Stimulated activated CD8-positive, alpha-beta memory T cell treated with anti-CD3 and anti-CD28 coated beads, Interleukin-4, amount 100 ng/mL, for 48 hours (primary cell): ENCODE results near the gene LFNG.
"Not testable (repeated sequence)": the region's sequence is repeated elsewhere in the genome, so short reads cannot be mapped to it uniquely, and the experiment has no call there.

Experiments used
- DNase-seq: peaks from one replicate; pipeline ENCODE4 v3.0.0-alpha.2; 2020

Gene LFNG

DNA sequence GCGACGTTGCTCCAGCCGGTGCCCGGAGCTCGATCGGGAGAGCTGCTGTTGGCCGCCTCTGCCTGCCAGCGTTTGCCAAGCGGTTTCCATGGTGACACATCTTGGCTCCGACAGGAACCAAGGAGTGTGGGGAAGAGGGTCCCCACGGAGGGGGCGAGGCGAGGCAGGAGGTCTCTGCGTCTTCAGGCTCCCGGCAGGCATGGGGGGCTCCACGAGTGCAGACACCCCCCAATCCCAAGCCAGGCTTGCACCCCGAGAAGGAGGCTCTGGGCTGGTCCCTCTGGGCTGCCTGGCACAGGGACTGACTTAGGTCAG is 12.2 kb downstream of the LFNG start:
- not testable (repeated sequence) for DNase-seq

DNA sequence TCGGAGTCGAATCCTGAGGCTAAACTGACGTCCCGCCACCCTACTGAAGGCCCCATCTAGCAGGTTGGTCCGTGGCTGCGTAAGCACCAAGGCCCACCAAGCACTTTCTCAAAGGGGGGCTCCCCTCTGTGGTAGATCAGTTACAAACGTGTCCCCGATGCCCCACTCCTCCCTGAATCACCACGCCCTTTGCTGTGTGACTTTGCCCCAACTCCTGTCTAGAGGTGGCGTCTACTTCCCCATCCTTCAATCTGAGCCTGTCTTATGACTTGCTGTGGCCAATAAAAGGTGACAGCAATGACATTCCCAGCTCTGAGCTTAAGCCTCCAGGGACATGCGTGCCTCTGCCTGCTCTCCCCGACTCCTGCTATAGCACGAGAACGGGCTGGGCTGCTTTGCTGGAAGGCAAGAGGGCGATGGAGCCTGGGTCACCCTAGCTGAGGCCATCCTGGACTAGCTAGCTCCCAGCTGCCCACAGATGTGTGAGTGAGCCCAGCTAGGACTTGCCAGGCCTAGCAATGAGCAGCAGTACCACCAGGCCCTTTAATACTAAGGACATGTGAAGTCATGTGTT is 12.7 kb downstream of the LFNG start:
- not testable (repeated sequence) for DNase-seq

DNA sequence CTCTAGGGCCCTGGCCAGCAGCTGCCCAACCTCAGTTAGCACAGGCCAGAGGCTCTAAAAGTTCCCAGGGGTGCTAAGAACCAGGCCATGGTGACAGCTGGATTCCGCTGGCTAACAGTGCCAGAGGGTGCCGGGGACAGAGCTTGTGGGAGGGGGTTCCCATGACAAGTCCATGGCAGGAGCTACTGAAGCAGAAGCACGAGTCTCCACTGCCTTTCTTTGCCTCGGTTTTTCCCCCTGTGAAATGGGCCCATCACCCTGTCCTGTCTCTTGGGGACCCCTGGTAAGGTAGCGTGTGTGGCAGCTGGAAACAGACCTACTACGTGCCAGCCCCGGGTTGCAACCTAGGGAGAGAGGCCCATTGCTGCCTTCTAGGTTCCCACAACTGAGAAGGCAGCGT is 13.2 kb downstream of the LFNG start:
- not testable (repeated sequence) for DNase-seq

DNA sequence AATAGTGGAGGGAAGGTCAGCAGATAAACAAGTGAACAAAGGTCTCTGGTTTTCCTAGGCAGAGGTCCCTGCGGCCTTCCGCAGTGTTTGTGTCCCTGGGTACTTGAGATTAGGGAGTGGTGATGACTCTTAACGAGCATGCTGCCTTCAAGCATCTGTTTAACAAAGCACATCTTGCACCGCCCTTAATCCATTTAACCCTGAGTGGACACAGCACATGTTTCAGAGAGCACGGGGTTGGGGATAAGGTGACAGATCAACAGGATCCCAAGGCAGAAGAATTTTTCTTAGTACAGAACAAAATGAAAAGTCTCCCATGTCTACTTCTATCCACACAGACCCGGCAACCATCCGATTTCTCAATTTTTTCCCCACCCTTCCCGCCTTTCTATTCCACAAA is 14.0 kb downstream of the LFNG start:
- not testable (repeated sequence) for DNase-seq

DNA sequence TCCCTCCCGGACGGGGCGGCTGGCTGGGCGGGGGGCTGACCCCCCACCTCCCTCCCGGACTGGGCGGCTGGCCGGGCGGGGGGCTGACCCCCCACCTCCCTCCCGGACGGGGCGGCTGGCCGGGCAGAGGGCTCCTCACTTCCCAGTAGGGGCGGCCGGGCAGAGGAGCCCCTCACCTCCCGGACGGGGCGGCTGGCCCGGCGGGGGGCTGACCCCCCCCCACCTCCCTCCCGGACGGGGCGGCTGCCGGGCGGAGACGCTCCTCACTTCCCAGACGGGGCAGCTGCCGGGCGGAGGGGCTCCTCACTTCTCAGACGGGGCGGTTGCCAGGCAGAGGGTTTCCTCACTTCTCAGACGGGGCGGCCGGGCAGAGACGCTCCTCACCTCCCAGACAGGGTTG is 14.6 kb downstream of the LFNG start:
- DNase-seq: not testable (repeated sequence)

DNA sequence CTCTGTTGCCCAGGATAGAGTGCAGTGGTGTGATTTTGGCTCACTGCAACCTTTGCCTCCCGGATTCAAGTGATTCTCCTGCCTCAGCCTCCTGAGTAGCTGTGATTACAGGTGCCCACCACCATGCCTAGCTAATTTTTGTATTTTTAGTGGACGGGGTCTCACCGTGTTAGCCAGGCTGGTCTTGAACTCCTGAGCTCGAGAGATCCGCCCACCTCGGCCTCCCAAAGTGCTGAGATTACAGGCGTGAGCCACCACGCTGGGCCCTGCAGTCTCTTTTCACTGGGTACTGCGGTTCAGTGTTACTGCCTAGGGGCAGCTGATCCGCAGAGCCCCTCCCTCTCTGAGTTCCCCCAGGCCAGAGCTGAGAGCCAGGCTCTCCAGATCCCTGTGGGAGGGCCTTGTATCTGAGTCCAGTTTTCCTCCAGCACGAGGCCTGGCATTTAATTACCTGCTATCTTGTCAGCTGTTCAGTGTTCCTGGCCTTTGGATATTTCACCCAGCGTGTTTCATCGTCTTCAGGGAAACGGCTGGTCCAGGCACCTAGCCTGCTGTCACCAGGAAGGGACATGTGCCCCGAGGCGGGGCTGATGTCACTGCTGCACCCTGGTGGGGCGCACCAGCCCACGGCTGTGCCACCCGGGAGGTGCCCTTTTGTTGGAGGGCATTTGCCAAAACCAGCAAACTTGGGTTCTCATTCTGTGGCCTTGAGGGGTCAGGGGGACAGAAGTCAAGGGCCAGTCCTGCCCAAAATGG is 16.5 kb downstream of the LFNG start:
- not testable (repeated sequence) for DNase-seq

DNA sequence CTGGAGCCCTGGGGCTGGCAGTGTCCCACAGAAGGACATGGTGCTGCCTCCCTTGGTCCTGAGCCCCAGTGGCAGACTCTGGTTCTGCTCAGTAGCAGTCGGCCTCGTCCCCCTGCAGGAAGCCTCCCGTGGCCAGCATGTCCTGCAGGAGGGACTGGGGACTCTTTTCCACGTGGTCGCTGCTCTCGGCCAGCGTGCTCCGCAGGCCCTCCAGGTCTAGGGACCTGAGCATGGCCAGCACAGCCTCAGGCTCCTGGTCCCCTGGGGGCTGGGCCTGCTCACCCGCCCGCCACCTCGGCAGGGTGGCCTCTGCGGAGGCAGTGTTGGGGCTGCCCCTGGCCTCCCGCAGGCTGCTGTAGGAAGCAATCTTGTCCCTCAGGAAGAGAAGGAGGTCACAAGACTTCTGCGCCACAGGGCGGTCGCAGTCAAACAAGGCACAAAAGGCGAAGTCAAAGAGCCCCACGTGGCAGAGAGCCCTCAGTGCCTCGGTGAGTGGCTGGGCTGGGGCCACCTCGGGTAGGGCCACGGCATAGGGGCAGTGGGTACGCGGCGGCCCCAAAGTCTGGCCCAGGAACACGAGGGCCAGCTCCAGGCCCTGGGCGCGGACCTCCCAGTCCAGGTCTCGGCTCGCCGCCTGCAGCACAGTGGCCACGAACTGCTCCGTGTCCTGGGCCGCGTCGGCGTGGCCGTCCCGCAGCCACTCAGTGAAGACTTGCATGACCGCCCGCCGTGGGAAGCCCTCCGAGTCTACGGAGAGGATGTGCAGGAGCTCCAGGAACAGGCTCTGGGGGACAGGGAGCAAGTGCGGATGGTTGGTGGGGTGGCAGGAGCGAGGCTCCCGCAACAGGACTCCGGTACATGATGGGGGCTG is 18.6 kb downstream of the LFNG start:
- DNase-seq: no peak

DNA sequence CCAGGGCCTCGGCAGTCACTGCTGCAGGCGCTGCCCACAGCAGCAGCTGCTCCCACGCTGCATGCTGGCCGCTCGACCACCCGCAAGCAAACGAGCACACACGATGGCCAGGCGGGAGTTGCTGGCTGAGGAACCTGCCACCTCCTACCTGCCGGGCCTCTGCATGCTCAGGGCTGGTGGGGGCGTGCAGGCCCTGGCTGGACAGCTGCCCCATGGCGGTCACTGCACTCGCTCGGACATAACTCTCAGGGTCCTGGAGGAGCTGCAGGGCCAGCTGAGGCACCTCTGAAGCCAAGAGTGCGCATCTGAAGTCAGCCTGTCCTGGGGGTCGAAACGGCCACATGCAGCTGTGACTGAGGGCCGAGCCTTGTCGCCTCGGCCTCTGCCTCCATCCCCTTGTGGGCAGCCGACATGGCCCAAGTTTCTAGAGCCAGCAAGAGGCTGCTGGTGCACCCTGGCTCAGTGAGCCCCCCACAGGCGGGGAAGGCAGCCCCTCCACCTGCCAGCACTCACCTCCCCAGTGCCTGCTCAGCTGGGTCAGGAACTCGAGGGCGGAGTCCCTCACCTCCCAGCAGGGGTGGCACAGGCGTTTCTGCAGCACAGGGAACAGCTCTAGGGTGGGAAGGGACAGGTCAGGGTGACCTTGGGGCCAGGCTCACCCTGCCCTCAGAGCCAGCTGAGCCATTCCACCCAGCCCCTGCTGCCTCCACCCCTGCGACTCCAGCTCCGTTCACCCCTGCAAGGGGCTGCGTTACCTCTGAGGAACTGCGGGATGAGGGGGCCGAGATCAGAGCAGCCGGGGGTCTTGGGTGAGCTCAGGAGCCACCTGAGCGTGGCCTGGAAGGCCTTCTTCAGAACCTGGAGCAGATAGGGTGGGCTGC is 19.7 kb downstream of the LFNG start:
- no peak for DNase-seq

DNA sequence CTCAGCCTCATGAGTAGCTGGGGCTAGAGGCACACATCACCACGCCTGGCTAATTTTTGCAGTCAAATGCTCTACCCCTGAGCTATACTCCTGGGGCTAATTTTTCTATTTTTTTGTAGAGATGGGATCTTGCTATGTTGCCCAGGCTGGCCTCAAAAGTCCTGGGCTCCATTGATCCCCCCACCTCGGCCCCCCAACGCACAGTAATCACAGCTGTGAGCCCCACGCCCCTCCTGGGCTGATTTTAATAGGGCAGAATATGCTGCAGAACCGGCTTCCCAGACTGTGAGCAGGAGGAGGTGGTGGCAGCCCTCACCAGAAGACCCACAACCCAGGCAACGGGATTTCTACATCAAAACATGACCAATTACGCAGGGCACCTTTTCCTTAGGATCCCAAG is 20.6 kb downstream of the LFNG start:
- DNase-seq: no peak

DNA sequence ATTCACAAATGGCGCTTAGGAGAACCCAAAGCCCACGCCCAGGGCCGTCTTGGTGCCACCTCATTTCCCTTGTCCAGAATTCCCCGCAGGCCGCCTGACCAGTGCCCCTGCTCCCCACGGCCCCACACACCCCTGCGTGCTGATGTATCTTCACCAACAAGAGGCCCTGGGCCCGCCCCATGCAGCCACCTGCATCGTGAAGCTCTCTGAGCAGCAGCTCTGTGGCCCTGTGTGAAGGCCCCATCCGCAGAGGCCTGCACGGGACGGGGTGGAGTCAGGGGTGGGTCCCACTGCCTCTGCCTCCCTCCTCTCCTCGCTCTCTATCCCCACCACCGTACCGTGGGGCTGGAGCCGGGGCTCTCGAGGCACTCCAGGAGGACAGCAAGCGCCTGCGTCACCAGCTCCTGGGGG is 21.1 kb downstream of the LFNG start:
- no peak for DNase-seq

DNA sequence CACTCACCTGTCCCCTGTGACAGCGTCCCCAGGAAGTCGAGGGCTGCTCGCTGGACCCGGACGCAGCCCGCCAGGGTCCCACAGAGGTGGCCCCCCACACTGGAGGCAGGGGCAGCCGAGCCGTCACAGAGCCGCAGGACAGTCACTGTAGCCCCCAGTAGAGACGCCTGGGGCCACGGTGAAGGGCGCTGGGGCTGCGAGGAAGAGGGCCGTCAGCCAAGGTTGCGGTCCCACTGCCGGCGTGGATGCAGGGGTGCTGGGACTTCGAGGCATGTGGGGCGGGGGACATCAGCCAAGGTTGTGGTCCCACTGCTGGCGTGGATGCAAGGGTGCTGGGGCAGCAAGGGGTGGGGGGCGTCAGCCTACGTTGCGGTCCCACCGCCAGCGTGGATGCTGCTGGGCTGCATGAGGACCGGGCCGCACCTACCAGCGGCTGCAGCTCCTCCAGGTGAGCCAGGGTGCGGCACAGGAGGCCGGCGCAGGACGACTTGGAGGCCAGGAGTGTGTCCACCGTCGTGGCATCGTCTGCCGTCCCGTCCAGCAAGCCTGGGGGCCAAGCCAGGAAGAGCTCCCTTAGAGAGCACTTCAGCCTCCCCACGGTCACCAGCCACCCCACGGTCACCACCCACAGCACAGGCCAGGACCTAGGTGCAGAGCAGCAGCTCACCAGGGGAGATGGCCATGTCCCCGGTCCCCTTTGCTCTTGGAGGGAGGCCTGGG is 21.9 kb downstream of the LFNG start:
- DNase-seq: no peak

DNA sequence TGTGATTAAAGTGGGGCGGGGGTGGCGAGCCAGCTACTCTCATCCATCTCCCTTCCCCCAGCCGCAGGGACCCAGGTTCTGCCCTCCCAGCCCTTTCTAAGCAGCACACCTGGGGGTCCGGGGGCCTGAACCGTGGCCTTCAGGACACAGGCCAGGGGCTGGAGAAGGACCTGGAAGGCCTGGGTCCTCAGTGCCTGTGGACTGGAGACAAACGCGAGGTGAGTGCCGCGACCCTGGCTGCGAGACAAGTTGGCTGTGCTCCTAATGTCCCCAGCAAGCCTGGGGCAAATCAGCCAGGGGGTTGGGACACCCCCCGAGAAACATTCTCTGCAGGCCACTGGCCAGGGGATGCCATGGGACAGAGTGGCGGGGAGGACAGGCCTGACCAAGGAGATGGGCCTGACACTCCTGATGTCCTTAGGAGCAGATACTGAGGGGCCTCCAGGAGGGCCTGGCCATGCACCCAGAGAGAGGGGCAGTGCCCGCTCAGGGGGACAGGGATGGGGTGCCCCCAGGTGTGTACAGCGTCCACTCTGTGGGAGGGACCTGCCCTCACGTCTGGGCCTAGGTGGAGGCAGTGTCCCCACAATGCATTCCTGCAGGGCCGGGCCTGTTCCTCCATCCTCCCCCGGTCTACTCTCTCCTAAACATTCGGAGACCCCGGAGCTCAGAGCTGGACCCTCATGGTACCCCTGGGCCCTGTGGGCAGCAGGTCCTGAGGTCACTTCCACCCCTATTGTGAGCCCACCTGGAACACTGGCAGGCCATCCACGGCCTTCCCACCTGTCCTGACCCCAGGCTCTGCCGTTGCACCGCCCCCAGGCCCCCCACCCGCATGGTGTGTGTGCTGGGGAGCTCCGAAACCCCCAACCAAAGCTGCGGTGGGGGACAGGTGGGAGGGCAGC is 22.7 kb downstream of the LFNG start:
- DNase-seq: no peak

DNA sequence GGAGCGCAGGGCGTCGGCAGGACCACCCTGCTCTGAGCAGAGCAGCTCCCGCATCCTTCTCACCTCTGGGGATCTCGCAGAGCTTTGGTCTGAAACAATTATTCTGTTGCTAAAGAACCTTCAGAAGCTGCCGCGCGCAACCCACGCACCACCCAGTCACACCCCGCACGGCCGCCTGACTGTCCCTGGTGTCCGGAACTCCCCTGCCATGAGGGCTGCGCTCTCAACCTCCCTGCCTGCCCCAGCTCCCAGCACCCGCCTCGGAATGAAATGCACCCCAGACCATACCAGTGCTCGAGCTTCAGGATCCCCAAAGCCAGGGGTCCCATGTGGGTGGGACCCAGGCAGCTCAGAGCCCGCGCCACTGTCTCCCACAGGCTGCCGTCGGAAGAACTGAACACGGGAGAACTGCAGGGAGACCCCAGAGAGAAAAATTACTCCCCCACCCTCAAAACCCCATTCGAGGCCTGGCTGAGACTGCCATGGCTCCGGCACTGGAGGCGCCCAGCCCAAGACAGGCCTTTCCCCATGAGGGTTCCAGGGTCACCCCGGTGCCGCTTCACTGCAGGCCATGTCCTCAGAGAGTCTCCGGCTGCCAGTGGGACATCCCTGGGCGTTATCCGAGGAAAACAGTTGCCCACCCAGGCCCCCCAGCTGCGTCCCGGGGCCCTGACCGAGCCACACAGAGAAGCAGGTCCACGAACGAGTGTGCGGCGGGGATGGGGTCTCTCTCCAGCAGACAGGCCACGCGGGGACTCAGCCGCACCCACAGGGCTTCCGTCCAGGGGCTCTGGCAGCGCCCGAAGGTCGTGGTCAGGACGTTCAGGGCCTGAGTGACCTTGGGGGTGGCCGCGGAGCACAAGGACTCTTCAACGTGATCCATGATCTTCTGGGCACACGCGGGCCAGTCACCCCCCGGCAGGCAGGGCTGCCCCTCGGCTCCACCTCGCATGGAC is 23.6 kb downstream of the LFNG start:
- DNase-seq: no peak

DNA sequence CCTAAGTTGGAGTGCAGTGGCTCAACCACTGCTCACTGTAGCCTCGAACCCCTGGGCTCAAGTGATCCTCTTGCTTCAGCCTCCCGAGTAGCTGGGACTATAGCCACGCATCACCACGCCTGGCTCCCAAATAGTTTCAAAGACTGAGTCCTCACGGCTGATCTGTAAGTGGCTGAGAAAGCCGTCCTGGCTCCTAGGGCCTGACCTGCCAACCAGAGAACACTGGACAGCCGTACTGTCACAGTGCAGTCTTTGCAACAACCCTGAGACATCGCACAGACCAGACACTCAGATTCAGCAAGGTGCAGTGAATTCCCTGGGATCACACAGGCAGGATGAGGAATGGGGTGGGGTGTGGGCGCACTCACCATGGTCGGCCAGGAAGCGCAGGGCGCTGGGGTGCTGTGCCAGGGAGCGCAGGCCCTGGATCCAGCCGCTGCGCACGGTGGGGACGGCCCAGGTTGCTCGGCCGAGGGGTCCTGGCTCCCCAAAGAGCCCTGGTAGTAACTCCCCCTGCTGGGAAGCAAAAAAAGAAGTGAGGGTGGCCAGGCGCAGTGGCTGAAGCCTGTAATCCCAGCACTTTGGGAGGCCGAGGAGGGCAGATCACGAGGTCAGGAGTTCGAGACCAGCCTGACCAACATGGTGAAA is 25.1 kb downstream of the LFNG start:
- DNase-seq: no peak

DNA sequence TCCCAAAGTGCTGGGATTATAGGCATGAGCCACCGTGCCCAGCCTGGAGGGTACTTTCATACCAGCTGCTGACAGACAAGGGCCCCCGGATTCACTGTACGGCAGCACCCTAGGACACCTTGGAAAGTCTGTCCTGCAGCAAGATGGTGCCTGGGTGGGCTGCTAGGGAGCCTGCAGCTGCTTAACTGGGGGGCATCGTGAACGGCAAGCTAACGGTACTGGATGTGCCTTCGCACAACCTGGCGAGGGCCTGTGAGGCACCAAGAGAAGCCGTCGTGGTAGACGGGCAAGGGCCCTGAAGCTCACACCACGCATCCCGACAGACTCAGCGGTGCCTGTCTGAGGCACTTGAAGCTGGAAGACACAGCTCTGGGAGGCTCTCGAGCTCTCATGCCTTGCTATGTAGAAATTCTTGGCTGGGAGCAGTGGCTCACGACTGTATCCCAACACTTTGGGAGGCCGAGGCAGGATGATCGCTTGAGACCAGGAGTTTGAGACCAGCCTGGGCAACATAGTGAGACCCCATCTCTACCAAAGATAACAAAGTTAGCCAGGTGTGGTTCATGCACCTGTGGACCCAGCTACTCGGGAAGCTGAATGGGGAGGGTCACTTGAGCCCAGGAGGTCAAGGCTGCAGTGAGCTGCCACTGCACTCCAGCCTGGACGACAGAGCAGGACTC is 26.3 kb downstream of the LFNG start:
- DNase-seq: no peak

DNA sequence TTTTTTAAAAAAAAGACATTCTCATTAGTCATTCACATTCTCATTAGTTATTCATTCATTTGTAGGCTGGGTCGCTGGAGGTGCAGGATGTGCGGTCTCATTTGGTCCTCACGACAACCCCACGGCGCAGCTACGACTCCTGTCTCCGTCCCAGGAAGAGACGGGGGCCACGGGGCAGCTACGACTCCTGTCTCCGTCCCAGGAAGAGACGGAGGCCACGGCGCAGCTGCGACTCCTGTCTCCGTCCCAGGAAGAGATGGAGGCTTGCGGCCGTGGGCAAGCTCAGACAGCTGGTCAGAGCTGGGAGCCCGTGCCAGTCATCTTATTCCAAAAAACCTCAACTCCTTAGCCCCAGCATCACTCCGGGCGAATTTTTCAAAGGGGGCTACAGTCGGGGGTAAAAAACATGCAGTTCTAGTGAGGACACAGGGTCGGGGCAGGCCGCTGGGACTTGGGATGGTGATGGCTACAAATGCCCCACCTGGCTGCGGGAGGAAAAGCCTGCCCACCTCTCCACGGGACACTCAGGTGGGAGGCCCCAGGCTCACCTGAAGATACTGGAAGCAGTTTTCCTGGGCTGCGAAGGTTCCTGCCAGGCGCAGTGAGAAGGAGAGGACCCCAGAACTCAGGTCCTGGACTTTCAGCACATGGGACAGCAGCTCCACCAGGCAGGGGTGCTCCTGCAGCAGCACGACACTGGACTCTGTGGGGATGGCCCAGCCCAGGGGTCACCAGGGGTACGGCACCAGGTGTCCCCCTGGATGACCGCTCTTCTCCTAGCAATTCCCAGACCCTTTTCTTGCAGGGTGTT is 27.4 kb downstream of the LFNG start:
- no peak for DNase-seq

DNA sequence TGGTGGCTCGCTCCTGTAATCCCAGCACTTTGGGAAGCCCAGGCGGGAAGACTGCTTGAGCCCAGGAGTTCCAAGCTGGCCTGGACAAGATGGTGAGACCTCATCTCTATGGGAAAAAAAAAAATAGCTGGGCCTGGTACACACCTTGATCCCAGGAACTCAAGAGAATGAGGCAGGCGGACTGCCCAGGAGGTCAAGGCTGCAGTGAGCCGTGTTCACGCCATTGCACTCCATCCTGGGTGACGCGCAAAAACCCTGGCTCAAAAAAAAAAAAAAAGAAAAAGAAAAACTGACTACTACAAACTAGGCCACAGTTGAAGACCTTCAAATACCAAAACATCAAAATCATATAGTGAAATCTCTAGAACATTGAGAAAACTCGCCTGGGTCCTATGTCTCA is 31.8 kb downstream of the LFNG start:
- no peak for DNase-seq

DNA sequence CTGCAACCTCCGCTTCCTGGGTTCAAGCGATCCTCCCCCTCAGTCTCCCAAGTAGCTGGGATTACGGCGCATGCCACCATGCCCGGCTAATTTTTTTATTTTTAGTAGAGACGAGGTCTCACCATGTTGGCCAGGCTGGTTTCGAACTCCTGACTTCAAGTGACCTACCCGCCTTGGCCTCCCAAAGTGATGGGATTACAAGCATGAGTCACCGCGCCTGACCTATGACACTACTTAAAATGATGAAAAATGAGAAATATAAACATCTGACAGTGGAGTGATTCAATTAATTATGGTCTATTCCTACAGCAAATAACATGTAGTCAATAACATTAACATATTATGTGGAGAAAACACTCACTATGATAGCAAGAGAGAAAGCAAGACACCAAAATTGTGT is 33.5 kb downstream of the LFNG start:
- no peak for DNase-seq
